SK-N-SH treated with all-trans-retinoic acid at 6 μM for 48 hours (cell line): ENCODE measurements around the gene YWHAB.

Source experiments
- ATAC-seq: fragments of 200-7000 bp; cut with Tn5 transposase; 3 replicates; pipeline ENCODE4 v1.9.1; 2020; ENCODE audit warnings: mild to moderate bottlenecking, moderate library complexity
- ARNTL ChIP-seq: fragments of 450-650 bp; formaldehyde crosslinking; IDR thresholded peaks from 2 replicates; pipeline ENCODE4 v1.5.0; 2020; ENCODE audit warnings: low read depth, mild to moderate bottlenecking, moderate library complexity, borderline replicate concordance
- BACH2 ChIP-seq: fragments of 250-450 bp; sonication (Bioruptor Pico); IDR thresholded peaks from 2 replicates; pipeline ENCODE4 v1.9.0; 2021; ENCODE audit warnings: mild to moderate bottlenecking, borderline replicate concordance
- CREB5 ChIP-seq: fragments of 250-450 bp; sonication (Bioruptor Pico); IDR thresholded peaks from 2 replicates; pipeline ENCODE4 v1.5.1; 2020; ENCODE audit warnings: low read depth, mild to moderate bottlenecking, moderate library complexity
- CSDC2 ChIP-seq: fragments of 250-450 bp; sonication (Bioruptor Pico); IDR thresholded peaks from 2 replicates; pipeline ENCODE4 v1.5.0; 2020; ENCODE audit warnings: mild to moderate bottlenecking, moderate library complexity
- ESRRG ChIP-seq: fragments of 250-450 bp; sonication (Bioruptor Pico); IDR thresholded peaks from 2 replicates; pipeline ENCODE4 v1.6.1; 2021; ENCODE audit warnings: mild to moderate bottlenecking
- ISL1 ChIP-seq: fragments of 250-450 bp; sonication (Bioruptor Pico); IDR thresholded peaks from 2 replicates; pipeline ENCODE4 v2.1.2; 2022; ENCODE audit warnings: mild to moderate bottlenecking, moderate library complexity
- PPARA ChIP-seq: fragments of 250-450 bp; sonication (Bioruptor Pico); IDR thresholded peaks from 2 replicates; pipeline ENCODE4 v1.5.0; 2020; ENCODE audit warnings: mild to moderate bottlenecking, borderline replicate concordance
- RARB ChIP-seq: fragments of 250-450 bp; sonication (Bioruptor Pico); IDR thresholded peaks from 2 replicates; pipeline ENCODE4 v1.8.0; 2021; ENCODE audit warnings: mild to moderate bottlenecking, moderate library complexity
- SNAI2 ChIP-seq: fragments of 250-450 bp; sonication (Bioruptor Pico); IDR thresholded peaks from 2 replicates; pipeline ENCODE4 v1.5.0; 2020; ENCODE audit warnings: mild to moderate bottlenecking, moderate library complexity
- TCF4 ChIP-seq: fragments of 250-450 bp; sonication (Bioruptor Pico); IDR thresholded peaks from 2 replicates; pipeline ENCODE4 v1.8.0; 2021; ENCODE audit warnings: mild to moderate bottlenecking, moderate library complexity, borderline replicate concordance
- TOX ChIP-seq: fragments of 250-450 bp; sonication (Bioruptor Pico); IDR thresholded peaks from 2 replicates; pipeline ENCODE4 v1.8.0; 2021; ENCODE audit warnings: mild to moderate bottlenecking, moderate library complexity, borderline replicate concordance
- ZC3H10 ChIP-seq: fragments of 250-450 bp; sonication (Bioruptor Pico); IDR thresholded peaks from 2 replicates; pipeline ENCODE4 v1.5.1; 2021; ENCODE audit warnings: mild to moderate bottlenecking, moderate library complexity
- ZFP30 ChIP-seq: fragments of 450-650 bp; formaldehyde crosslinking; IDR thresholded peaks from 2 replicates; pipeline ENCODE4 v1.5.0; 2022; ENCODE audit warnings: mild to moderate bottlenecking, moderate library complexity
- ZNF565 ChIP-seq: fragments of 450-650 bp; formaldehyde crosslinking; conservative IDR thresholded peaks from 2 replicates; pipeline ENCODE4 v1.5.0; 2020; ENCODE audit warnings: low read depth, mild to moderate bottlenecking, moderate library complexity
- ZNF70 ChIP-seq: fragments of 450-650 bp; formaldehyde crosslinking; IDR thresholded peaks from 2 replicates; pipeline ENCODE4 v1.5.0; 2020; ENCODE audit warnings: mild to moderate bottlenecking, moderate library complexity
- ZNF8 ChIP-seq: fragments of 450-650 bp; formaldehyde crosslinking; IDR thresholded peaks from 2 replicates; pipeline ENCODE4 v1.5.0; 2020; ENCODE audit warnings: mild to moderate bottlenecking, moderate library complexity
- TF ChIP-seq, protein P1 (sequence below): fragments of 250-450 bp; sonication (Bioruptor Pico); IDR thresholded peaks from 2 replicates; pipeline ENCODE4 v1.5.1; 2021; ENCODE audit warnings: mild to moderate bottlenecking, moderate library complexity
- TF ChIP-seq, protein P2 (sequence below): fragments of 250-450 bp; sonication (Bioruptor Pico); IDR thresholded peaks from 2 replicates; pipeline ENCODE4 v1.8.0; 2020; ENCODE audit warnings: mild to moderate bottlenecking, moderate library complexity, borderline replicate concordance
- TF ChIP-seq, protein P3 (sequence below): fragments of 250-450 bp; sonication (Bioruptor Pico); IDR thresholded peaks from 2 replicates; pipeline ENCODE4 v1.8.0; 2021; ENCODE audit warnings: low read depth, mild to moderate bottlenecking, moderate library complexity, borderline replicate concordance

The YWHAB gene

GRCh38 chr20:44938637-44939036 lies 53.1 kb downstream of the YWHAB start:
- no peak for ATAC-seq
- TF ChIP-seq, protein P1, sequence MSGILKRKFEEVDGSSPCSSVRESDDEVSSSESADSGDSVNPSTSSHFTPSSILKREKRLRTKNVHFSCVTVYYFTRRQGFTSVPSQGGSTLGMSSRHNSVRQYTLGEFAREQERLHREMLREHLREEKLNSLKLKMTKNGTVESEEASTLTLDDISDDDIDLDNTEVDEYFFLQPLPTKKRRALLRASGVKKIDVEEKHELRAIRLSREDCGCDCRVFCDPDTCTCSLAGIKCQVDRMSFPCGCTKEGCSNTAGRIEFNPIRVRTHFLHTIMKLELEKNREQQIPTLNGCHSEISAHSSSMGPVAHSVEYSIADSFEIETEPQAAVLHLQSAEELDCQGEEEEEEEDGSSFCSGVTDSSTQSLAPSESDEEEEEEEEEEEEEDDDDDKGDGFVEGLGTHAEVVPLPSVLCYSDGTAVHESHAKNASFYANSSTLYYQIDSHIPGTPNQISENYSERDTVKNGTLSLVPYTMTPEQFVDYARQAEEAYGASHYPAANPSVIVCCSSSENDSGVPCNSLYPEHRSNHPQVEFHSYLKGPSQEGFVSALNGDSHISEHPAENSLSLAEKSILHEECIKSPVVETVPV (CRISPR knock-in tag), result no peak
- no peak for TF ChIP-seq ESRRG (CRISPR knock-in tag)
- no peak for TF ChIP-seq SNAI2 (CRISPR knock-in tag)
- TF ChIP-seq, protein P2, sequence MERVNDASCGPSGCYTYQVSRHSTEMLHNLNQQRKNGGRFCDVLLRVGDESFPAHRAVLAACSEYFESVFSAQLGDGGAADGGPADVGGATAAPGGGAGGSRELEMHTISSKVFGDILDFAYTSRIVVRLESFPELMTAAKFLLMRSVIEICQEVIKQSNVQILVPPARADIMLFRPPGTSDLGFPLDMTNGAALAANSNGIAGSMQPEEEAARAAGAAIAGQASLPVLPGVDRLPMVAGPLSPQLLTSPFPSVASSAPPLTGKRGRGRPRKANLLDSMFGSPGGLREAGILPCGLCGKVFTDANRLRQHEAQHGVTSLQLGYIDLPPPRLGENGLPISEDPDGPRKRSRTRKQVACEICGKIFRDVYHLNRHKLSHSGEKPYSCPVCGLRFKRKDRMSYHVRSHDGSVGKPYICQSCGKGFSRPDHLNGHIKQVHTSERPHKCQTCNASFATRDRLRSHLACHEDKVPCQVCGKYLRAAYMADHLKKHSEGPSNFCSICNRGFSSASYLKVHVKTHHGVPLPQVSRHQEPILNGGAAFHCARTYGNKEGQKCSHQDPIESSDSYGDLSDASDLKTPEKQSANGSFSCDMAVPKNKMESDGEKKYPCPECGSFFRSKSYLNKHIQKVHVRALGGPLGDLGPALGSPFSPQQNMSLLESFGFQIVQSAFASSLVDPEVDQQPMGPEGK (CRISPR knock-in tag), result no peak
- TF ChIP-seq ARNTL (CRISPR knock-in tag), result no peak
- TF ChIP-seq CSDC2 (CRISPR knock-in tag), result no peak
- no peak for TF ChIP-seq ISL1
- no peak for TF ChIP-seq RARB (CRISPR knock-in tag)
- TF ChIP-seq, protein P3, sequence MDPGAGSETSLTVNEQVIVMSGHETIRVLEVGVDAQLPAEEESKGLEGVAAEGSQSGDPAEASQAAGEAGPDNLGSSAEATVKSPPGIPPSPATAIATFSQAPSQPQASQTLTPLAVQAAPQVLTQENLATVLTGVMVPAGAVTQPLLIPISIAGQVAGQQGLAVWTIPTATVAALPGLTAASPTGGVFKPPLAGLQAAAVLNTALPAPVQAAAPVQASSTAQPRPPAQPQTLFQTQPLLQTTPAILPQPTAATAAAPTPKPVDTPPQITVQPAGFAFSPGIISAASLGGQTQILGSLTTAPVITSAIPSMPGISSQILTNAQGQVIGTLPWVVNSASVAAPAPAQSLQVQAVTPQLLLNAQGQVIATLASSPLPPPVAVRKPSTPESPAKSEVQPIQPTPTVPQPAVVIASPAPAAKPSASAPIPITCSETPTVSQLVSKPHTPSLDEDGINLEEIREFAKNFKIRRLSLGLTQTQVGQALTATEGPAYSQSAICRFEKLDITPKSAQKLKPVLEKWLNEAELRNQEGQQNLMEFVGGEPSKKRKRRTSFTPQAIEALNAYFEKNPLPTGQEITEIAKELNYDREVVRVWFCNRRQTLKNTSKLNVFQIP (CRISPR knock-in tag), result no peak
- no peak for TF ChIP-seq TOX (CRISPR knock-in tag)
- no peak for TF ChIP-seq ZFP30 (CRISPR knock-in tag)
- TF ChIP-seq, all 23 proteins: peak for 0

GRCh38 chr20:44941120-44941691 lies 55.7 kb downstream of the YWHAB start:
- no peak for ATAC-seq

DNA sequence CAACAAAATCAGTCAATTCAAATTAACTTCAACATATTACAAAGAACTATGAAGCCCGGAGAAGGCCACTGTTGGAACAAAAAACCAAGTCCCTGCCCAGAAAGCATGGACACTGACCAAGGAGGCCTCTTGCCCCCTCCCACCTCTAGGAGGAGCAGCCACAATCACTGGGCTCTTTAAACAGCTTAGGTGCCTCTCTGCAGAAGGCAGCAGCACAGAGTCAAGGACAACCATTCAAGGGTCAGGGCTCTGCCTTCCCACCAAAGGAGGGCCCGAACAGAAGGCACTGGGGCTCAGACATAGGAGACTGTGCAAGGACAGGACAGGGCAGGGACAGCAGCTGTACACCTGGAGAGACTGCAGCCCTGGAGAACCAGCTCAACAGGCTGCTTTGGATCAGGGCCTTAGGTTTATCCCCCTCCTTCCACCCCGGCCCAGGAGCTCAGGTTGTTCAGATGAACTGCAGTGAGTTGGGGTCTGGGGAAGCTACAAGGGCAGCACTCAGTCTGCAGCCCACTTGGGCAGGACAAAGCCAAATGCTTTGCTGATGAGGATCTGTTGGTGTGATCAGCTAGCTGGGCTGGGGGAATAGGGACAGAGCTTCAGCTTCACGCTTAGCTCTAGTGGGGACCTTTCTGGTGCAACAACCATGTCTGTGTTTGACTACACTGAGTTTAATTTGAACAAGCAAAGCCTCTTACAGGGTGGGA lies 56.9 kb downstream of the YWHAB start:
- TF ChIP-seq ZC3H10 (CRISPR knock-in tag), result no peak
- TF ChIP-seq TCF4, result no peak
- TF ChIP-seq, protein P3 (CRISPR knock-in tag), result no peak
- no peak for TF ChIP-seq RARB (CRISPR knock-in tag)
- TF ChIP-seq ZNF8 (CRISPR knock-in tag), result no peak
- no peak for TF ChIP-seq ESRRG (CRISPR knock-in tag)
- TF ChIP-seq ISL1, result no peak
- no peak for TF ChIP-seq PPARA (CRISPR knock-in tag)
- TF ChIP-seq, protein P1 (CRISPR knock-in tag), result no peak
- no peak for TF ChIP-seq BACH2 (CRISPR knock-in tag)
- TF ChIP-seq ZFP30 (CRISPR knock-in tag), result no peak
- no peak for TF ChIP-seq CREB5 (CRISPR knock-in tag)
- no peak for TF ChIP-seq ZNF565 (CRISPR knock-in tag)

More at GRCh38 chr20:44941120-44941691, 55.7 kb downstream of the YWHAB start:
- no peak for TF ChIP-seq CREB5 (CRISPR knock-in tag)
- no peak for TF ChIP-seq ZFP30 (CRISPR knock-in tag)
- no peak for TF ChIP-seq TCF4
- TF ChIP-seq ZNF565 (CRISPR knock-in tag), result no peak
- no peak for TF ChIP-seq ARNTL (CRISPR knock-in tag)
- TF ChIP-seq ZNF70 (CRISPR knock-in tag), result no peak
- no peak for TF ChIP-seq CSDC2 (CRISPR knock-in tag)
- TF ChIP-seq ZC3H10 (CRISPR knock-in tag), result no peak

More for the DNA sequence above, 56.9 kb downstream of the YWHAB start:
- peak; percentile 47 for ATAC-seq
